Dedifferentiated amniotic fluid mesenchymal stem cell (primary cell): ENCODE results near the gene RIOK1.

Source experiments
- DNase-seq: peaks from one replicate; pipeline ENCODE4 v3.0.0-alpha.2; 2016; ENCODE audit errors: extremely low spot score

RIOK1 gene

GRCh38 chr6:7409740-7410139 is 20.1 kb downstream of the RIOK1 start:
- no peak for DNase-seq

GRCh38 chr6:7410851-7411250 is 21.2 kb downstream of the RIOK1 start:
- no peak for DNase-seq

DNA sequence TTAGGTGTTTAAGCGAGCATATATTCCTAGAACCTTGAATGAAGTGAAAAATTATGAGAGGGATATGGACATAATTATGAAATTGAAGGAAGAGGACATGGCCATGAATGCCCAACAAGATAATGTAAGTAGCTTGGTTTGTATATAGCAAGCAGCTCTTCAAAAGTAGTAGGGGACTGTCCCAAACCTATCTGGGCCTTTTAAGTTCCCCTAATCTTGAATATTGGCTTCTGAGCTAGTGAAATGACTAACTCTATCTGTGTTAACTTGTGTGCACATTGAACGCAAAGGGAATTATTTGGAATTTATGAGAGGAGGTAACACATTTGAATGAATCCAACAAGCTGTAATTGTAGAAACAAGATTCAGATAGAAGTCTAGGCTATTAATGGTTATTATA is 21.7 kb downstream of the RIOK1 start:
- no peak for DNase-seq

DNA sequence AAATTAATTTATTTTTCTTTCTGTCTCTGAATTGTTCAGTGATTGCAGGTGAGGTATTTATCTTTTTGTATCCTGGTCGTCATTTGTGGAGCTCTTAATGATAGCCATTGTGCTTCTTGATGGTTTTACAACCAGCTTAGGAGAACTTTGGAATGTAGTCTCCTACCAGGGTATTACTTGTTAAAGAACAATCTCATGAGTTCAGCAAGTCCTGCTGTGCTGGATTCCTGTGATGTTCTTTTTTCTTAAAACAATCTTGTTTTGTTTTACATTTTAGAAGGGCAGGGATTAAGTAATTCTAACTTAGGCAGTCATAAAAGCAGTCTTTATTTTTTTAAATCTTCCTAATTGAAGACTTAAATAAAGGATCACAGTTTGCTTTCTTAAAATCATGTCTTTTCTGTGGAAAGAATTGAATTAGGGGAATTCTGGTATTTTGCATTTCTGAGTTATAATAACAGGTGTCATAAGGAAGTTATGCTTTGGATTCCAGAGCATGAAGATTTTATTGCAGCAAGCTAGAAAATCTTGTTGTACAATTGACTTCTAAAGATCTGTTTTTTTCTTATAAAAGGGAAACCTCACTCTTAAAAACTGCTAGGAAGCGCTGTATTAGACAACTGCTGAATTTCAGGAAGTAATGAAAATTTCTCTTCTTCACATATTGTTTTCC is 23.7 kb downstream of the RIOK1 start:
- no peak for DNase-seq

GRCh38 chr6:7414811-7415210 is 25.2 kb downstream of the RIOK1 start:
- no peak for DNase-seq

GRCh38 chr6:7417684-7418083 is 28.1 kb downstream of the RIOK1 start:
- DNase-seq, result no peak

DNA sequence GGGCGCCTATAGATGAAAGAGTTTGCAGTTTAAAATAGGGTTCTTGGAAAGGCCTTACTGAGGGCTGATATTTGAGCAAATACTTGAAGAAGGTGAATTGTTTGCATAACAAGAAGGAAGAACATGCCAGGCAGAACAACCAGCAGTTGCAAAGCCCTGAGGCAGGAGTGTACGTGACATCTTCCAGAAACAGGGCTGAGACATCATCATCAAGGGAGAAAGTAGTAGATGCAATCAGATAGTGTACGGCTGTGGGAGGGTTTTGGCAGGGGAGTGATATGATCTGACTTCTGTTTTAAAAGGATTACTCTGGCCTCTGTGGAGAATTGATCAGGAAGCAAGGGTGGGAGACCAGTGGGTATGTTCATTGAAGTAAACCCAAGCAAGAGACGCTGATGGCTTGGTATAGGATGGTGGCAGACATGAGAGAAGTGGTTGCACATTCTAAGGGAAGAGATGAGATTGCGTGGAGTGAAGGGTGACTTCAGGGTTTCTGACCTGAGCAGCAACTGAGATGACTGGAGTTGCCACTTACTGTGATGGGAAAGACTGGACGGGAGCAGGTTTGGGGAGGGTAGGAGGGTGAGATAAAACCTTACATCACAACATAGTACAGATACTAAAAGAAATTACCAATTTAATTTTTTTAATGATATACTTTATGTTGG is 28.8 kb downstream of the RIOK1 start:
- no peak for DNase-seq

- DNase-seq, result no peak
Measured at GRCh38 chr6:7419065-7419464, 29.5 kb downstream of the RIOK1 start.

GRCh38 chr6:7421066-7421465 is 31.5 kb downstream of the RIOK1 start:
- no peak for DNase-seq

DNA sequence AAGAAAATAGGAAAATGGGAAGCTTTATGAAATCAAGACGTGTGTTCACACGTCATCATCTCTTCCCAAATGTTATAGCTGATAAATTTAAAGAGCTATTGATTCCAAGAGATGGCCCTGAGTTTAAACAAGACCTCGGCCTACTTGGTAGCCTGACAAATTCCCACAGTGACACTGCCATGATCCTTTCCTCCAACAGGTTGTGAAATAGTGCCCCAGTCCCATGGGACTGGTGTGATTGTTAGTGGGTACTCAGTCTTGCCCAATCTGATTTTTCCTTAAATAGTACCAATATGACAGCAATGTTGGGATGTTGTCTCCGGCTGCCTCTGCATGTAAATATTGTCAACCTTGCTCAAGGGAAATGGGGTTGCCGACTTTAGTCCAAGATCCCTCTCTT is 34.5 kb downstream of the RIOK1 start:
- DNase-seq, result no peak

- DNase-seq, result peak; percentile 53
Measured at GRCh38 chr6:7424967-7425807, 35.6 kb downstream of the RIOK1 start.

GRCh38 chr6:7425808-7426190 is 36.2 kb downstream of the RIOK1 start:
- no peak for DNase-seq

DNA sequence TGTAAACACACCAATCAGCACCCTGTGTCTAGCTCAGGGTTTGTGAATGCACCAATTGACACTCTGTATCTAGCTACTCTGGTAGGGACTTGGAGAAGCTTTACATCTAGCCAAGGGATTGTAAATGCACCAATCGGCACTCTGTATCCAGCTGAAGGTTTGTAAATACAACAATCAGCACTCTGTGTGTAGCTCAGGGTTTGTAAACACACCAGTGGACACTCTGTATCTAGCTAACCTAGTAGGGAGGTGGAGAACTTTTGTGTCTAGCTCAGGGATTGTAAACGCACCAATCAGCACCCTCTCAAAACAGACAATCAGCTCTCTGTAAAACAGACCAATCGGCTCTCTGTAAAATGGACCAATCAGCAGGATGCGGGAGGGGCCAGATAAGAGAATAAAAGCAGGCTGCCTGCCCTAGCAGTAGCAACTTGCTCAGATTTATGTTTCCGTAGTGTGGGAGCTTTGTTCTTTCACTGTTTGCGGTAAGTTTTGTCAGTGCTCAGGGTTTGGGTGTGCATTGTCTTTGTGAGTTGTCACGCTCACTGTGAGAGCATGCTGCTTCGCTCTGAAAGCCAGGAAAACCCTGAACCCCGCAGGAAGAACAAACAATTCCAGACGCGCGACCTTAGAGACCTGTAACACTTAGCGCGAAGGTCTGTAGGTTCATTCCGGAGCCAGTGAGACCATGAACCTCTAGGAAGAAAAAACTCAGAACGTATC is 37.0 kb downstream of the RIOK1 start:
- DNase-seq, result no peak

DNA sequence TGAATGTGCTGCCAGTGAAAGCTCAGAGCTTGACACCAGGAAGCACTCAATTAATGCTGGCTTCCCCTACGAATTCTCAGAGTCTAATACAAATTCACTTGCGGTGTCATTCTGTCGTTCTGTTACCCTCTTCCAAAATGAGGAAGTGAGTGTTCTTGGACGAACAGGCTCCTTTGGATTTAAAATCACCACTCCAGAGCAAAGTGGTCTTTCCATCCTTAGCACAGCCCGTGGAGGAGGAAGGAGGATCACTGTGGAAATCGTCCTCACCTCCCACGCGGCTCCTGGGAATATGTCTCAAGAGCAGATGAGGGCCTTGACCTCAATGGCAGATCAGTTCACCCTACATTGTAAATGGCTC is 41.7 kb downstream of the RIOK1 start:
- no peak for DNase-seq

- DNase-seq, result peak; percentile 32
Measured at GRCh38 chr6:7431674-7432390, 42.2 kb downstream of the RIOK1 start.

- DNase-seq, result no peak
Measured at GRCh38 chr6:7432391-7433120, 42.9 kb downstream of the RIOK1 start.

DNA sequence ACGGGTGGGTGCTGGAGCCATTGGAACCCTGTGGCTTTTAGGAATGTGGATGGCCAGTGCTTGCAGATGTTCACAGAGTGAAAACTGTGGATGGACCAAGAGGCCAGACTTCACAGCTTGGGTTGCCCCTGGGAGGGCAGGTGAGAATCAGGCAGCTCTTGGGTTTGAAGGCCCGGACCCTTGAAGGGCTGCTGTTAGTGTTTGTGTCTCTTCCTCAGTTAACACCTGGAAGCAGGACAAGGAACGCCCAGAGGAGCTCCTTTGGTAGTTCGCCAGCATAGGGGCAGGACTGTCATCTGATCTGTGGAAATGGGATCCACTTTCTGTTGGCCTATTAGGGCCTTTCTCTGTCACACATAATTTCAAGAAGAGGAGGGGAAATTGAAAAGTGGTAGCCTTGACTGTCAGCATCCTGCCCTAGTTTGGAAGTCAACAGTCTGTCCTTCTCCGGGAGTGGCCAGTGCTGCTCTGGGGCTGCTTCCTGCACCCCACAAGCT is 43.6 kb downstream of the RIOK1 start:
- no peak for DNase-seq

GRCh38 chr6:7434672-7435071 is 45.1 kb downstream of the RIOK1 start:
- no peak for DNase-seq

DNA sequence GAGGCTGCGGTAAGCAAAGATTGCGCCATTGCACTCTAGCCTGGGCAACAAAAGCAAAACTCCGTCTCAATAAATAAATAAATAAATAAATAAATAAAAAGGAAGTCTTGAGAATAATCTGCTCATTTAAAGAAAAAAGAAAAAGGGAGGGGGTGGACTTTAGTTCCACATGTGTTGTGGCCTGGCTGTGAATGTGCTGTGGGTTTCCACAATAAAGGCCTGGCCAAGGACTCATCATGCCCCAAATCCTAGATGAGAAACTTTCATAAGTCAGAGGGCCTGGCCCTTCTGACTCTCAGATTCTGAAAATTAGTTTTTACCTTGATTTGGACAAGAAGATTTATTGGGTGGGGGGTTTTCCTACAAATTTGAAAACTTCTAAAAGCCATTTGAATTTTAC is 48.4 kb downstream of the RIOK1 start:
- DNase-seq, result no peak

GRCh38 chr6:7439228-7439627 is 49.6 kb downstream of the RIOK1 start:
- DNase-seq, result no peak

- DNase-seq, result no peak
Measured at GRCh38 chr6:7440476-7440875, 50.9 kb downstream of the RIOK1 start.
